Activated CD4-positive, alpha-beta T cell treated with anti-CD3 and anti-CD28 coated beads, Interleukin-2, amount 50 U/mL, for 48 hours (primary cell): ENCODE data around the gene RNU1-2.
"Not testable (repeated sequence)": the region's sequence is repeated elsewhere in the genome, so short reads cannot be mapped to it uniquely, and the experiment has no call there.

Experiments used
- DNase-seq, 2 experiments: peaks; one replicate each; pipeline ENCODE4 v3.0.0-alpha.2; 2020

The RNU1-2 gene

DNA sequence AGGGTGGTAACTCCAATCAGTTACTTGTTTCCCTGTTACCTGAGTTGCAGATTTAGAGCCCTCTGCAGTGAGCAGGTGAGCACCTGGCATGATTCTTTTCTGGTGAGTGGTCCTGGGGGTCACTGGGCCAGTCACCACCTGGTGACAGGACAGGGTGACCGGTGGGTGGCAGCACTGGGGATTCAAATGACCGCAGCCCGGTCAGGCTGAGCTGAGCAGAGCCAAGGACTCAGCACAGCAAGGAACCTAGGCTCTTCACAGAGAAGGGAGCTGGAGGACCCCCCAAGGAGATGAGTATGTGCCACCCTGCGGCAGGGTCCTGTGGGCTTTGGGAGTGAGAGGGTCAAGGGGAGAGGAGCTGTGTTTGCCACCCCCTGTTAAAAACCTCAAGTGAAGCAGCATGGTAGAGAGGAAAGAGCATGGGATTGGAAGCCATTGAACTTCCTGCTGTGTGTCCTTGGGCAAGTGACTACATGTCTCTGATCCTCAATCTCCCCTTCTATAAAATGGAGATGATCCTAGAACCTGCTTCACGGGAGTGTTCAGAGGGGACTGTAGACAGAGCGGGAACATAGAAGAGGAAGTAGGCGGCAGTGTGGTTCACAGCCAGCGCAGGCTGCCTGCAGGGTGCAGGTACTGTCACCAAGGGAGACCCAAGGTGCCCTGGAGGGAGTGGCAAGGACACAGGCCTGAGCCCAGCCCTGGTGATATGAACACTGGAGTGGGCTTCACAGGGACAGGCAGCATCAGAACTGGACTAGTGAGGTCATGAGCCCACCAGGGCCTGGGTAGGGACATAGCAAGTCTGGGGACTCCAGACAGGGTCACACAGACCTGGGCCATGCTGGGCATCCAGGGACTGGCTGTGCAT, 16.3 kb downstream of the RNU1-2 start:
- not testable (repeated sequence) for DNase-seq

DNA sequence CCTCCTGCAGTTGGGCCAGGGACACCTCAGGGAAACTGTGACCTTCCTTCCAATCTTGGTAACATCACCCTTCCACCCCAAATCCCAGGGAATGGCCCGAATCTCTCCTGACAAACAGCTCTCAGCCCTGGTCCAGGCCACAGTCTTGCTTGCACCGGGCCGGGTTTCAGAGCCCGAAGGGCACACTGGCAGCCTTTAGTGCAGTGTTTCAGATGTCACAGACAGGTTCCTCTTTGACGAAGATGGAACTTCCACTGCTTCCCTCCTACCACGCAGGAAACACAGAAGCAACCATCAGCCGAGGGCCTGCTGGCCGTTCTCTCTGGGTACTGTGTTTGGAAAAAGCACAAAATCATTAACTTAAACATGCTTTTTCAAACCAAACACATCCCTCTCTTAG, 17.0 kb downstream of the RNU1-2 start:
- not testable (repeated sequence) for DNase-seq

GRCh38 chr1:16913181-16913832, 17.5 kb downstream of the RNU1-2 start:
- DNase-seq = no peak

DNA sequence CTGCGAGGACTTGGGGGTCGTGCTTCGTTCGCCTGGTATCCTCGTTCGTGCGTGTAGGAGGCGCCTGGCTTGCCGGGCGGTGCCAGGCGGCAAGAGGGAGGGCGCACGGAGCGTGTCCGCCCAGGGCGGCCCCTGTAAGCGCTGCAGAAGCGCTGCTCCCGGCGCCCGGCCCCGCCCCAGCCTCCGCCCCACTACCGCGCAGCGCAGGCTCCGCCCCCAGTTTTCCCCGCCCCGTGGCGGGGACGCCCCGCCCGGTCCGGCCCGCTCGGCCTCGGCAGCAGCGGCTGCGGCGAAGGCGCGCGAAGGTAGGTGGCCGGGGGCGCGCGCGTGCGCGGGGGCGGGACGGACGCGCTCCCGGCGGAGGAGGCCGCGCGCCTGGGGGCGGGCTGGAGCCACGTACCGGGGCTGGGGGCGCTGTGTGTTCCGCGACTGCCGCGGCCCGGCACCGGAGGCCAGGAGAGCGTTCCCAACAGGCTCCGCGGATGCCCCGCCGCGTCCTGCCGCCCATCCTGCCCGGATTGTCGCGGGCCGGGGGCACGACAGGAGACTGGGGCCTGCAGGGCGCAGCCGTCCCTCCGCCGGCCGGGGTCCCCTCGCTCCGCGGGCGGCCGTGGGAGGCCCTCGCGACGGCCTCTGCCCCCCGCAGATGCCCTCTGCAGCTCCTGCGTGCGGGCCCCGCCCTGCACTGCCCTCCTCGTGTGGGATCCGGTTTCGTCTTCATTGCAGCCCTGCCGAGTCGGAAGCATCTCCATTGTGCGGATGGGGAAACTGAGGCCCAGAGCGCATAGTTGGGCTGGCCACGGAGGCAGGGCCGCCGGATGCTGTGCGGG, 18.3 kb downstream of the RNU1-2 start:
- peak; percentile 98 for DNase-seq

DNA sequence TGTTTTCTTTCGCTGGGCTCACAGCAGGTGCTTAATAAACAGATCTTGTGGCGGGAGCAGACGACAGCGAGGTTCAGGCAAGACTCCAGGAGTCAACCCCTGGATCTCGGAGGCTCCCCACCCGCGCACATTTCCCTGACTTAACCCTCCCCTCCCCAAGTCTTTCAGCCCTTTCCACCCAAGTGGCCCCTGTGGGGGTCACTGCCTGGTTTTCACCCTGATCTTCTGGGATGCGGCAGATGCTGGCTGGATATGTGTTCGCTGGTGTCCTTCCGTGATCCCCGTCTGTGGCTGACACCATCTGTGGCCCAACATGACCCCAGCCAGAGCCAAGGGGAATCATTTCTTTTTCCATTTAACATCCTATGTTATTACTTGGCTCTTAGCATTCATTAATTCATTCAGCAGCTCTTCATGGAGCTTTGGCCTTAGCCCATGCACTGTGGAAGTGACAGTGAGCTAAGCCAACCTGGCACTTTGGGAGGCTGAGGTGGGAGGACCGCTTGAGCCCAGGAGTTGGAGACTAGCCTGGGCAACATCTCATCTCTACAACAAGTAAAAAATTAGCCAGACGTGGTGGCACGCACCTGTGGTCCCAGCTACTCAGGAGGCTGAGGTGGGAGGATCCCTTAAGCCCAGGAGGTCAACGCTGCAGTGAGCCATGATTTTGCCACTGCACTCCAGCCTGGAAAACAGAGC, 19.3 kb downstream of the RNU1-2 start:
- DNase-seq = not testable (repeated sequence)

- no peak for DNase-seq
Observed at GRCh38 chr1:16915627-16915973, 19.8 kb downstream of the RNU1-2 start.

- DNase-seq = not testable (repeated sequence)
Observed at GRCh38 chr1:16916036-16916880, 20.5 kb downstream of the RNU1-2 start.

DNA sequence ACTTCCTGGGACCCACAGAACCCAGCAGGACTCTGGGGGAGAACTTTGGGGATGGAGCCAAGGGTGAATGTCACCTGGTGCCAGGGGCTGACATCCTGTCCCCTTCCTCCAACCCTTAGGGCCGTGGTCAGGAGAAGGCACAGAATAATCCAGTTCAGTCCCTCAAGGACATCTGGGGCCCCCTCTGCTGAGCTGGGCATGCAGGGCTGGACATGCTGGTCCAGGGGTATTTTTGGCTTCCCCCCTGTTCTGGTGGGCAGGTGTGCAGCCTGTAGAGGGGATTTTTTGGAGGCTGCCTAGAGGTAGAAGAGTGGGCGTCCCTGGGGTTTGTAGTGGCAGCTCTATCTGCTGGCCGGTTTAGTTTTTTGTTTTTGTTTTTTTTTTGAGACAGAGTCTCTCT, 22.6 kb downstream of the RNU1-2 start:
- no peak for DNase-seq

GRCh38 chr1:16918936-16919665, 23.3 kb downstream of the RNU1-2 start:
- DNase-seq = not testable (repeated sequence)

GRCh38 chr1:16920951-16921350, 25.2 kb downstream of the RNU1-2 start:
- DNase-seq = no peak

DNA sequence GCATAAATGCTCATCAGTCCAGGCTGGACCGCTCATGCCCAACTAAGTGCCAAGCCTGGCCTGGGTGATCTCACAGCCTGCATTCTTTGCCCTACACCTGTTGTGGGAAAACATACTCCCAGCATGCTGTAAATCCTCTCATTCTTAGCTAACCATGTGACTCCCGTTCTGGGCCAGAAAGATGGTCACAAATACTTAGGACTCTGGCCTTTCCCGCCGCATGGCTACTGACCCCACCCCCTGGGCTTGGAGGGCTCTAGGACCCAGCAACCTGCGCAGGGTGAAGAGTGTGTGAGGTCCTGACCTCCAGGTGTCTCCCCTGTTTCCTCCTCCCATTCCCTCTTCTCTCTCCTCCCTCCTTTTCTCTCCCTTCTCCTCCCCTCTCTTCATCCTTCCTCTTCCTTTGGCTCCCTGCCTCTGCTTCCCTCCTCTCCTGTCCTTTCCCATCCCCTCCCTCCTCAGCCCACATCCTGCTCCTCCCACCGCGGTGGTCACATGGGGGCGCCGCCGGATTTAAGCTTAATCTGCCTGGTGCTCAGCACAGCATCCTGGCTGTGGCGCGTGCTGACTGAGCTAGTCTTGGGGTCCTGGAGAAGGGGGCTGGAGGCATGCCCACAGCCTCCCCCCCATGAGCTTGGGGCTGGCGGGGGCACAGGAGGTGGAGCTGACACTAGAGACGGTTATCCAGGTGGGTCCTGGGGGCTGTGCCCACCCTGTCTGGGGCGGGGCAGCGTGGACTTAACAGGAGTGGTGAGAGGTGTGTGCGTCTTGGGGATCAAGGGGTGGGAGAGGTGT, 25.8 kb downstream of the RNU1-2 start, which contains the start of gene CROCC:
Gene CROCC (plus strand): TSS at position 541 of the 795 bp plus-strand sequence. CDS start 88 bp downstream, at position 629.
- peak; percentile 53 to 61 for DNase-seq

DNA sequence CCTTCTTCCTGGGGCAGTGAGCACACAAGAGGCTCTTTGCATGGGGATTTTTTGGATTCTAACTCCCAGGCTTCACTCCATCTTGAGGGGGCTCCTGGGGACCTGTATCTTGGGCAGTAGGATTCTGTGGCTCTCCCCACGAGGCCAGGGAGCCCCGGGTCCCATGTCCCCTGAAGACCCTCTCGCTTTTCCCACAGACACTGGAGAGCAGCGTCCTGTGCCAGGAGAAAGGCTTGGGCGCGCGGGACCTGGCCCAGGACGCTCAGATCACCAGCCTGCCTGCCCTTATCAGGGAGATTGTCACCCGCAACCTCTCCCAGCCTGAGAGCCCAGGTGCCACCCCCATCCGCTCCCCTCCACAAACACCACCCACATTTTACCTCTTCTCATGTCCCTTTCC, 26.7 kb downstream of the RNU1-2 start:
- no peak for DNase-seq

- DNase-seq = no peak
Observed at GRCh38 chr1:16922885-16923431, 27.2 kb downstream of the RNU1-2 start.

DNA sequence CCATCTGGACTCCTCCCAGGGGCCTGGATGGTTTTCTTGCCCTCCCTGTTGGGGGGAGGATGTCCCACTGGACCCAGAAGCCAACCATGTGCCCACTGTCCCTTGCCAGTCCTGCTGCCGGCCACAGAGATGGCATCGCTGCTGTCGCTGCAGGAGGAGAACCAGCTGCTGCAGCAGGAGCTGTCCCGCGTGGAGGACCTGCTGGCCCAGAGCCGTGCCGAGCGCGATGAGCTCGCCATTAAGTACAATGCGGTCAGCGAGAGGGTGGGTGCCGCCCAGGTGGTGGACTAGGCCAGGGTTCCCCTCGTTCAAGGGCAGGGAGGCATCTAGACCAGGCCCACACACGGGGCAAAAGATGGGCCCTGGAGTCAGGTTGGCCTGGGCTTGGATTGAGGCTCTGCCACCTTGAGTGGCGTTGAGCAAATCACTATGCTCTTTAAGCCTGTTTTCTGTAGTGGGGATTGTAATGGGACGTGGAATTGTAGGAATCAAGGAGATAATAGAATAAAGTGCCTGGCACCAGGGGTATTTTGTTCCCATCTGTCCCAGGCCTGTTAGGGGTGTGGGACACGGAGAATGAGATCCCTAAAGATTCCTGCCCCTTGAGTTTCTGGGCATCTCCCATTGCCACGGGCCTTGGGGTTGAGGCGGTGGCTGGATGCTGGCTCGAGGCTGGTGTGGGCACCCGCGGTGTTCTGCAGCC, 28.6 kb downstream of the RNU1-2 start:
- no peak for DNase-seq

DNA sequence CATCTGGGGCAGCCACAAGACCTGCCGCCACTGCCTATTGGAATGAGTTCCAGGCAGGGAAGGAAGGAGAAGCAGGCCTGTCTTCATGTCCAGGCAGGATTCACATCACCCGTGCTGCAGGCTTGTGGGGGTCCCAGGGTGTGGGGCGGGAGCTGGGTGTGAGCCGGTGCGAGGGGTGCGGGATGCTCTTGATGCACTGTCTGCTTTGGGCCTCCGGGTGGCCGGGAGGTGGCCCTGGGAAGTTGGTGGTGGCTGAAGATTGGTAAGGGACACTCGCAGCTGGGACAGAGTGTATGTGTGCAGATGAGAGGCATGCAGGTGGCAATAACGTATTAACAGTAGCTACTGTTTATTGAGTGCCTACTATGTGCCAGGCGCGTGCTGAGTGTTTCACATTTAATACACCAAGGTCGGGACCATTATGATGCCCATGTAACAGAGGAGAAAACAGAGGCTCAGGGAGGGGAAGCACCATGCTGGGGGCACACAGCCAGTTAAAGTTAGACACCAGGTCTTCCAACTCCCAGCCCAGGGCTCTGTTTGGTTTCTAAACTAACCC, 29.2 kb downstream of the RNU1-2 start:
- DNase-seq = no peak

- DNase-seq = no peak
Observed at GRCh38 chr1:16925635-16926490, 30.1 kb downstream of the RNU1-2 start.

GRCh38 chr1:16926491-16927073, 30.8 kb downstream of the RNU1-2 start:
- DNase-seq = no peak
